Astrocyte (in vitro differentiated cells and primary cell): ENCODE data around the gene PARN. TPM values are rescaled to one million over a fixed set of nuclear protein-coding genes. Genes with fewer than 3 reads are reported as not detected.

ENCODE experiments used
- DNase-seq: peaks from one replicate; pipeline ENCODE4 v3.0.0-alpha.2; 2010; ENCODE audit warnings: low read depth
- FAIRE-seq: peaks from 2 replicates; lab custom pipeline; 2011; peaks lifted over from hg19 to GRCh38; lab: Jason Lieb, UNC
- H2AFZ ChIP-seq: 2 replicates; pipeline ENCODE4 v1.6.0; 2012; ENCODE audit warnings: low read depth, low read length, inconsistent platforms
- H3K27ac ChIP-seq: 2 replicates; pipeline ENCODE4 v1.5.1; 2011; ENCODE audit warnings: low read depth, low read length, inconsistent platforms
- H3K27me3 ChIP-seq: 2 replicates; pipeline ENCODE4 v1.6.0; 2011; ENCODE audit warnings: low read length, inconsistent platforms; ENCODE audit not compliant: insufficient read depth
- H3K36me3 ChIP-seq: 2 replicates; pipeline ENCODE4 v1.5.1; 2011; ENCODE audit warnings: low read length, inconsistent platforms; ENCODE audit not compliant: insufficient read depth
- H3K4me1 ChIP-seq: 2 replicates; pipeline ENCODE4 v1.5.1; 2011; ENCODE audit warnings: low read length, inconsistent platforms; ENCODE audit not compliant: insufficient read depth
- H3K4me2 ChIP-seq: 2 replicates; pipeline ENCODE4 v1.6.0; 2012; ENCODE audit warnings: low read length, inconsistent platforms
- H3K4me3 ChIP-seq: 2 replicates; pipeline ENCODE4 v1.5.1; 2011; ENCODE audit warnings: low read depth, mild to moderate bottlenecking, low read length, inconsistent platforms; ENCODE audit not compliant: insufficient read depth
- H3K79me2 ChIP-seq: 2 replicates; pipeline ENCODE4 v1.6.0; 2012; ENCODE audit warnings: mild to moderate bottlenecking, low read length, inconsistent platforms; ENCODE audit not compliant: insufficient read depth
- H3K9ac ChIP-seq: 2 replicates; pipeline ENCODE4 v1.6.0; 2012; ENCODE audit warnings: mild to moderate bottlenecking, low read length, inconsistent platforms
- H3K9me3 ChIP-seq: 2 replicates; pipeline ENCODE4 v1.5.1; 2012; ENCODE audit warnings: low read depth, mild to moderate bottlenecking, low read length, inconsistent platforms; ENCODE audit not compliant: insufficient read depth
- H4K20me1 ChIP-seq: 2 replicates; pipeline ENCODE4 v1.6.0; 2012; ENCODE audit warnings: low read length, inconsistent platforms; ENCODE audit not compliant: insufficient read depth
- H3K27ac Mint-ChIP-seq: one replicate; pipeline ENCODE4 v1.8.0; 2021; ENCODE audit warnings: mild to moderate bottlenecking, mixed read lengths; ENCODE audit not compliant: unreplicated experiment
- H3K27me3 Mint-ChIP-seq: one replicate; pipeline ENCODE4 v1.8.0; 2021; ENCODE audit warnings: low read depth, mixed read lengths; ENCODE audit not compliant: unreplicated experiment
- H3K36me3 Mint-ChIP-seq: one replicate; pipeline ENCODE4 v1.8.0; 2021; ENCODE audit warnings: low read depth, mixed read lengths; ENCODE audit not compliant: unreplicated experiment
- H3K4me1 Mint-ChIP-seq: one replicate; pipeline ENCODE4 v1.8.0; 2021; ENCODE audit warnings: low read depth, mixed read lengths; ENCODE audit not compliant: unreplicated experiment
- H3K4me3 Mint-ChIP-seq: one replicate; pipeline ENCODE4 v1.8.0; 2021; ENCODE audit warnings: mild to moderate bottlenecking, moderate library complexity, mixed read lengths; ENCODE audit not compliant: unreplicated experiment
- H3K9me3 Mint-ChIP-seq: one replicate; pipeline ENCODE4 v1.8.0; 2021; ENCODE audit warnings: mild to moderate bottlenecking, mixed read lengths; ENCODE audit not compliant: unreplicated experiment
- EZH2 ChIP-seq: IDR thresholded peaks from 2 replicates; pipeline ENCODE4 v1.6.1; 2012; ENCODE audit warnings: mild to moderate bottlenecking, low read length, inconsistent platforms; ENCODE audit not compliant: insufficient read depth
- total RNA-seq: library from RNA; stranded (reverse); gene quantifications from 2 replicates; pipeline ENCODE4 v1.2.1, GENCODE V29; 2021
- TF ChIP-seq, protein P1 (sequence below): IDR thresholded peaks from 2 replicates; pipeline ENCODE4 v1.5.1; 2011; ENCODE audit warnings: low read depth, mild to moderate bottlenecking, inconsistent platforms, low read length, moderate library complexity; ENCODE audit not compliant: insufficient read depth

PARN gene
- total RNA-seq, 1 donor from 2014 or later: 26.1 TPM

DNA sequence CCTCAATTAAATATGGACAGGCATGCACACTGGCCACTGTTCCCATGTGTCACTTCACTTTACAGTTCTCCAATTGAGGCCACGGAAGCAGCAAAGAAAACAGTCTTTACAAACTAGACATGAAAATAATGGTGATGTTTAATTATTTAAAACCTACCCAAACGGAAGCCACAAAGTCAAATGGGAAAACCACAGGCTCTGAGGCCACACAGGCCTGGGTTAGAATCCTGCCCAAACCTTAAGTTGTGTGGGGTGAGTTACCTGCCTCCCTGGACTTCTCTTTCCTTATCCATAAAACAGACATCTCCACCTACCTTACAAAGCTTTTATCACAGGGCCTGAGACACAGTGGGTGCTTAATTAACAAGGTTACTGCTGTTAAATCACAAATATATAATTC lies 137.4 kb downstream of the PARN start:
- no peak overlapping the region for H3K9ac ChIP-seq
- peaks cover 52% of the 10 kb centered on the region for H3K4me1 Mint-ChIP-seq
- no peaks in the 10 kb centered on the region for H3K27me3 Mint-ChIP-seq
- TF ChIP-seq, protein P1, sequence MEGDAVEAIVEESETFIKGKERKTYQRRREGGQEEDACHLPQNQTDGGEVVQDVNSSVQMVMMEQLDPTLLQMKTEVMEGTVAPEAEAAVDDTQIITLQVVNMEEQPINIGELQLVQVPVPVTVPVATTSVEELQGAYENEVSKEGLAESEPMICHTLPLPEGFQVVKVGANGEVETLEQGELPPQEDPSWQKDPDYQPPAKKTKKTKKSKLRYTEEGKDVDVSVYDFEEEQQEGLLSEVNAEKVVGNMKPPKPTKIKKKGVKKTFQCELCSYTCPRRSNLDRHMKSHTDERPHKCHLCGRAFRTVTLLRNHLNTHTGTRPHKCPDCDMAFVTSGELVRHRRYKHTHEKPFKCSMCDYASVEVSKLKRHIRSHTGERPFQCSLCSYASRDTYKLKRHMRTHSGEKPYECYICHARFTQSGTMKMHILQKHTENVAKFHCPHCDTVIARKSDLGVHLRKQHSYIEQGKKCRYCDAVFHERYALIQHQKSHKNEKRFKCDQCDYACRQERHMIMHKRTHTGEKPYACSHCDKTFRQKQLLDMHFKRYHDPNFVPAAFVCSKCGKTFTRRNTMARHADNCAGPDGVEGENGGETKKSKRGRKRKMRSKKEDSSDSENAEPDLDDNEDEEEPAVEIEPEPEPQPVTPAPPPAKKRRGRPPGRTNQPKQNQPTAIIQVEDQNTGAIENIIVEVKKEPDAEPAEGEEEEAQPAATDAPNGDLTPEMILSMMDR: no peak
- no peak for TF ChIP-seq EZH2
- no peaks in the 10 kb centered on the region for H3K9me3 Mint-ChIP-seq
- no peaks in the 10 kb centered on the region for H3K9me3 ChIP-seq
- peaks cover 16% of the 10 kb centered on the region for H3K4me1 ChIP-seq
- H3K27ac Mint-ChIP-seq: no peak overlapping the region
- no peaks in the 10 kb centered on the region for H3K79me2 ChIP-seq
- H3K27me3 ChIP-seq: no peaks in the 10 kb centered on the region
- H3K4me2 ChIP-seq: no peak overlapping the region
- DNase-seq: no peak
- no peak overlapping the region for H3K4me3 Mint-ChIP-seq
- no peak overlapping the region for H2AFZ ChIP-seq
- H3K36me3 ChIP-seq: no peaks in the 10 kb centered on the region
- no peak for FAIRE-seq
- no peaks in the 10 kb centered on the region for H4K20me1 ChIP-seq
- H3K36me3 Mint-ChIP-seq: peaks cover 10% of the 10 kb centered on the region
- no peak overlapping the region for H3K4me3 ChIP-seq
- no peak overlapping the region for H3K27ac ChIP-seq

DNA sequence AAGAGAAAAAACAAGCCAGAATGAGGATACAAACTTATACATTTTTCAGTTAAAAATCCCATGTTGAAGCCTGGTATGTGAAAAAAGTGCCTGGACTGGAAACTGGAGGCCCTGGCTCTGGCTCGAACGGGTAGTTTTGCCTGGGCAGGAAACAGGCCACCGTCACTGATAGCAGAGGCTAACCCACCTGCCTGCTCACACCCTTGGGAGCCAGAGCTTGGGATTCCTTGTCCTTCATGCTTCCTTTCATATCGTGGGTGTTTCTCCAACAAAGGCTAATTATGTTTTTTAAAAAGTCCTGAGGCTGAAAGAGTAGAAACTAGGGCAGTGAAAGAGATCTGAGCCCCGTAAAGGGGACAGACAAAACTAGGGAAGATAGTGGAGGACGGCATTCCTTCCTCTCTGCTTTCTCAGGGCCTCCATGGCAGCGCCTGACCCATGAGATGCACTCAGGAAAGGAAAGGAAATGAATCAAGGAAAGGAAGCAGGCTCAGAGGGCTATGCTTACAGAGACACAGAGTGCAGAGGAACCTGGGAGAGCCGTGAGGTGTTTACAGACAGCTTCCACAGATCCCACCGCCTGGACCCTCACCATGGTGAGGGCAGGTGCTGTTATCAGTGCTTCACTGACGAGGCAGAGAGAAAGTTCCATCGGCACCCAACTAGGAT lies 138.1 kb downstream of the PARN start:
- Histone ChIP-seq H3K27me3 (no peaks in the 10 kb centered on the region), H2AFZ (no peak overlapping the region), H3K79me2 (no peaks in the 10 kb centered on the region), H3K4me3 (no peak overlapping the region), H4K20me1 (no peaks in the 10 kb centered on the region), H3K9me3 (no peaks in the 10 kb centered on the region), H3K4me2 (no peak overlapping the region), H3K36me3 (no peaks in the 10 kb centered on the region), H3K9ac (no peak overlapping the region), H3K27ac (no peak overlapping the region), H3K4me1 (peaks cover 16% of the 10 kb centered on the region)
- H3K27ac Mint-ChIP-seq: peak overlapping the region; percentile 21
- DNase-seq (no peak), FAIRE-seq (no peak)
- H3K9me3 Mint-ChIP-seq: no peaks in the 10 kb centered on the region
- H3K36me3 Mint-ChIP-seq: peaks cover 10% of the 10 kb centered on the region
- no peak overlapping the region for H3K4me3 Mint-ChIP-seq
- H3K4me1 Mint-ChIP-seq: peaks cover 48% of the 10 kb centered on the region
- no peaks in the 10 kb centered on the region for H3K27me3 Mint-ChIP-seq
- TF ChIP-seq, protein P1: no peak
- TF ChIP-seq EZH2: no peak

DNA sequence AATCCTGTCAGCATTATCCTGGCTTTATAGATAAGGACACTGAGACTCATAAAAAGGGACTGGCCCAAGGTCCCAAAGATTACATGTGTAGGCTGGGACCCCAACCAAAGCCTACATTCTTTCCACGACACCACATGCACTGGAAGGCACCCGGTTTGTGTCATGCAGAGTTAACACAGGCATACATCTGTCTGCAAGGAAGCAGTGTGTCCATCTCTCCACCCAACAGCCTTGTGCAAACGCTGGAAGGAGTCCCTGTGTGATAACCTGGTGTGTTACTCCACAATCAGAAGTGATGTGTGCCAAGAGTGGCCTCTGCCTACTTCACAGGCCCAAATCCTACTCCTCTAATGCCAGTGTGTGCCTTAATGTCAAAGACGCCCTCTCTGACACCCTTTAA lies 139.8 kb downstream of the PARN start:
- no peak overlapping the region for H3K9ac ChIP-seq
- Mint-ChIP-seq H3K4me1 (peaks cover 39% of the 10 kb centered on the region), H3K9me3 (no peaks in the 10 kb centered on the region), H3K36me3 (peaks cover 10% of the 10 kb centered on the region), H3K4me3 (no peak overlapping the region), H3K27me3 (no peaks in the 10 kb centered on the region), H3K27ac (no peak overlapping the region)
- H3K79me2 ChIP-seq: no peaks in the 10 kb centered on the region
- no peak overlapping the region for H3K4me3 ChIP-seq
- no peaks in the 10 kb centered on the region for H3K36me3 ChIP-seq
- peaks cover 24% of the 10 kb centered on the region for H3K4me1 ChIP-seq
- no peak for TF ChIP-seq EZH2
- TF ChIP-seq, protein P1: no peak
- no peaks in the 10 kb centered on the region for H4K20me1 ChIP-seq
- no peak for FAIRE-seq
- H3K4me2 ChIP-seq: no peak overlapping the region
- DNase-seq: no peak
- no peak overlapping the region for H2AFZ ChIP-seq
- H3K27ac ChIP-seq: no peak overlapping the region
- H3K9me3 ChIP-seq: no peaks in the 10 kb centered on the region
- no peaks in the 10 kb centered on the region for H3K27me3 ChIP-seq
